ENCODE data around the gene FAM241B.

Gene FAM241B

DNA sequence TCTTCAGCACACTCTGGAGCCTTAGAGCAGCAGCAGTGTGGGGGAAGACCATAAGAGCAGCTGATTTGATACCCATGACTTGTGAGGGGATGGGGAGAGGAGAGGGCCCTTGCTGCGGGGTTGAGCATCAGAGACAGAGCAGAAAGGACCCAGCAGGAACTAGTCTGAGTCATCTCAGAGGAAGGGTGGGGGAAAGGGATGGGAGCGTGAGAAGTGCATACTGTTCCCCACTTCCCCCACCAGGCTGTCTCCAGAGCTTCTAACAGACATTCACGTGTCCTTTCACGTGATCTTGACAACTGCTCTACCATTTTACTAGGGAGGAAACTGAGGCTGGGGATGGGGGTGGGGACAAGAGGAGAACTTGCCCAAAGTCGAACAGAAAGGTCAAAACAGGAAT, 38.7 kb downstream of the FAM241B start:
- DNase-seq = peak; percentile 21

DNA sequence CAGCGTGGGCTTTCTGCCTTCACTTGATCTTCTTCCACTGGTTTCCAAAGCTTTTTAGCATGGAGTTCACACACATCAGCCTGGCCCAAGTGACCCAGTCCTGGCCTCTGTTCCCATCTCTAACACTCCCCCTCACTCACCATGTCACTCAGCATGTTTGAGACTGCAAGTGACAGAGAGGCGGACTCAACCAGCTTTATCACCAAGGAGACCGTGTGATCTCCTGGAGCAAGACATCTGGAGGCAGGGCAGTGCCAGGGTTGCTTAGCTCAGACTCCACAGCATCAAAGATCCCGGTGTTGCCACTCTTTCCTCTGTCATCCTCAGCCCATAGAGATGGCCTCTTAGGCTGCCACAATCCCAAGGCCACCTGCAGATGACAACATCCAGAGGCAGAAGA, 39.4 kb downstream of the FAM241B start:
- no peak for DNase-seq

DNA sequence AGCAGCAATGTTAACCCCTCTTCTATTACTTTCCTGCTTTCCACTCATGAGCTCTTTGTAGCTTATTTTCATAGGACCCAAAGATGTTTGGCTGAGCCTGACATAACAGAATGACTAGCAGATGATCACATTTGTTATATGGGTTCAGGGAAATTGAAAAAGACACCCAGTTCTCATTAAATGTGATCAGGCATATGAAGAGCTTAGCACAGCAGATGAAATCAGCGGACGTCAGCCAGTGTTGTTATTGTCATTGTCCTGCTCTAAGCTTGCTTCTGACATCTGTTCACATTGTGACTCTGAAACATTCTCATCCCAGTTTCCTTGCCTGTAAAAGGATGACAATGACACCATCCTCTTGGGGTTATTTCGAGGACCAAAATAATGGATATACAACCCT, 43.5 kb downstream of the FAM241B start:
- DNase-seq = no peak

DNA sequence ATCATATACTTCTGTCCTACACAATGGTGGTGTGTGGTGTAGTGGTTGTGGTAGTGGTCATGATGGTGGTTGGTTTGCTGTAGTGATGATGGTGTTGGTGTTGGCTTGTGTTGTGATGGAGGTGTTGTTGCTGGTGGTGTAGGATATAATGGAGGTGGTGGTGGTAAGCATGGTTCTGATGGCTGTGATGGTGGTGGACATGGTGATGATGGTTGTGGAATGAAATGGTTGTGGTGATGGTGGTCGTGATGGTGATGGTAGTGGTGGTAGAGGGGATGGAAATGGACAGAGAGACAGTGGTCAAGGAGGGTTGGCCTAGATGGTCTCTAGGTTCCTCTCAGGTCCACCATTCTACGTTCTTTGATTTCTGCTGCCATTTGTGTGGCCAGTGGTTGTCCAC, 44.7 kb downstream of the FAM241B start:
- DNase-seq = no peak

DNA sequence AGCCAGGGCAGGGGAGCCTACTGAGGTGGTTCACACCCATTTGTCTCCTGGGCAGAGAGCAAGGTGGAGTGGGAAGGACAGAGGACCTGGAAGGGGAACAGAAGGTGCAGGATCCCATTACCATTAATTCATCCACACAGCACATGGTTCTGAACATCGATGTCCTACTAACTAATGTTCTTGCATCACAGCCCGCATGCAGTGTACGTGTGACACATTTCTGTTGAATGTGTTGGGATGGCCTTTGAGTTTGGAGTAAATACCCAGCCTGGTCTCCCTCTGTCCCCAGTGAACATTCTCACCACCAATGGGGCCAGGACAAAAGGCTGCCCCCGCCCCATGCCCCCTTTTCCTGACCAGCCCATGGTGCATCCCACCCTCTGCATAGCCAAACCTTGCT, 46.3 kb downstream of the FAM241B start:
- DNase-seq = no peak

DNA sequence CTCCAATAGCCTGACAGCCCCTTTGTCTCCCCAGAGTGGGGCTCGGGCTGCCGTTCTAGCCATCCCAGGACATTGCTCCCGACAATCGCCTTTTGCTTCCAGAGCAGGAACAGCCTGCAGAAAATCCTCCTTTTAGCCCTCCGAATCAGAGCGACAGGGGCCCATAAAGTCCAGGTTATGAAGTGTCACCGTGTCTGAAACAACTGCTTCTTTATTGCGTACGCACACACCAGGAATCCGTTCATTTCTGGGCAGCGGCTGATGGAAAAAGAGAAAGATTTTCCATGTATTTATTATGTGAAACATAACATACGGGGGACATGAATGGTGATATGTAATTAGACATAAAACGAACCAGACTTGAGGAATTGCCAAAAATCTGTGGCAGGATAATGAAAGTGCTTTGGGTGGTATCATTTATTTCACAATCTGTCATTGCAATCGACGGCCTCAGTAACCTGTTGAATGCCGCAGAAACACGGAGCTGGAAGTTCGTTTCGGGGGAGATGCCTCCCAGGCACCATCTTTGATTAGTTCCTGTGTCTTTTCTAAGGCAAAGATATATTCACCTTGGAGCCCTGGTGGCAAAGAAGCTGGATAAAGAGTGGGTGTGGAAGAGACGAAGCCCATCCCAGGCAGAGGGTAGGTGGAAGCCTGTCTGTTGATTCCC, 48.1 kb downstream of the FAM241B start:
- DNase-seq = no peak

DNA sequence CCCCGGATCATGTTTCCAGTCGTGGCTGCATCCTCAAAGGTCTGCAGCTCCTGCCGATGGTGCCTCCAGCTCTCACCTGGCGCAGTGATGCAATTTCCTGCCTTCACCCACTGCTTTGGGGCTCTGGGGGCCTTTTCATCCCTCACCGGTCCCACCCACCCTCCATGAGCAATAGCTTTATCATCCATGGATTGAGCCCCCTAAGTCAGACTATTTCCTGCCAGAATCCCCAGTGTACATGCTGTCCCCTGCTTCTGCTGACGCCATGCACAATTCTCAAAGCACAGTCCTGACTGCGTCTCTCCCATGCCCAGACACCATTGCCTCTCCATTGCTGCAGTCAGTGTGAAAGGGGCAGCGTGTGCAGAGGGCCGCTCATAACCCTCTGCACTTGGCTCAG, 49.7 kb downstream of the FAM241B start:
- no peak for DNase-seq

DNA sequence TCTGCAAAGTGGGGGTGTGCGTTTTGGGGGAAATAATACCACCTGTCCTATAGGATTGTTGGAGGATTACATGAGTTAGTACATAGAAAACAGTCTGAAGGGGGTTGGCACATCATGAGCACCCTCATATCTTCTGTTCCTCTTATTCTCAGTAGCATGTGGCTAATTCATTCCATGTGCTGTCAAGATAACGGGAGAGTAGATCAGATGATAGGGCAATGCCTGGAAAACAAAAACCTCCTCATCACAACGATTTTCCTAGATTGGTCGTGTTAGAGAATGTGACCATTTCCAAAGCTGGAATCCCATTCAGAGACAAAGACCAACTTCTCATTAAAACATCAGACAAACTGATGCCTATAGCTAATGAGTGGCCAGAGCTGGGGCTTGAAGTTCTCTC, 50.6 kb downstream of the FAM241B start:
- no peak for DNase-seq

DNA sequence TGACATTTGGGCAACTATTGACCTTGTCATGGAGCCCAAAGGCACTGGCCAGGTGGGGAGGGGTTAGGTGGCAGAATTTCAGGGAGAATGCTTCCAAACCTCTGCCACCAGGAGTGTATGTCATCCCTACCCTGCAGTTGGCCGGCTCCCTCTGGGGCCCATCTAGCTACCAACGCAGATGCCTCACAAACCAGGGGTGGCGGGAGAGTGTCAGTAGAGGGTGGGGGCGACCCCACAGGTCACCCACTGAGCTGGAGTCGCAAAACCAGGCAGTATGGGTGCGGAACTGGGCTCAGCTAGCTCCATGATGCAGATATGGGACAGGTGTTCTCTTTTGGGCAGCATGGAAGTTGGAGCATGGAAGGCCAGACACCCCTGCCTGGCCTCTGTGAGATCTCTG, 51.4 kb downstream of the FAM241B start:
- no peak for DNase-seq

DNA sequence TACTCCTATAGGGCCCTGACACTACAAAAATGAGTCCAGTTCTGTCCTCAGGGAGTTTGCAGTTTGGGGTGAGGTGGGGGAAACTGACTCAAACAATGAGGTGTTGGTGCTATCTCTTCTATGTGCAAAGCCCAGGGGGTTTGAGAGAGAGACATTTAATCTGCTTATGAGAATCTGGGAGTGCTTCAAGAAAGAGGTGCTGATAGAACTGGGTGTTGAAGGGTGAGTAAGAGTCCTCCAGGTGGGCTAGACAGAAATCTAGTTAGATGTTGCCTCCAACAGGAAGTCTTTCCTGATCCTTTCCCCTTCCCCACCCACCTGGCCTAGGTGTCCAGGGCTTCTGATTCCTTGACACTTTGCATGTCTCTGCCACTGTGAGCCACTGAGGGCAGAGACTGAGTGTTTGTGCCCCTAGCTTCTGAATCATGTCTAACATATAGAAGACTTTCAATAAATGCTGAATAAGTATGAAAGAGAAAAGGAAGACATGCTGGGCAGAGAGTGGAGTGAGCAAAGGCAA, 53.0 kb downstream of the FAM241B start:
- DNase-seq = no peak

Data from MV-4-11 (cell line).